ENCODE results near the gene TTLL6. TPM values are rescaled to one million over a fixed set of nuclear protein-coding genes. Genes with fewer than 3 reads are reported as not detected.
"Not testable (repeated sequence)": the region's sequence is repeated elsewhere in the genome, so short reads cannot be mapped to it uniquely, and the experiment has no call there.

Gene TTLL6
- total and polyA plus RNA-seq, 4 donors, result 0.02 to 0.08 TPM; not detected in 2

GRCh38 chr17:48825446-48826381 lies 8.7 kb upstream of the TTLL6 start:
- 88% methylated on average over 11 of the region's 11 CpGs for WGBS
- no peak for DNase-seq (ENCODE audit: low spot score)

GRCh38 chr17:48820936-48821335 lies 3.9 kb upstream of the TTLL6 start:
- H3K36me3 ChIP-seq (ENCODE audit: control insufficient read depth in 4 of 4, insufficient read depth in 3 of 4, low read depth in 1 of 4, low read length in 3 of 4); H3K27ac ChIP-seq (ENCODE audit: low read depth in 1 of 2, low read length in 2 of 2); H3K27me3 ChIP-seq (ENCODE audit: control insufficient read depth in 4 of 4, insufficient read depth in 4 of 4, low read length in 3 of 4); H3K9ac ChIP-seq (ENCODE audit: low read depth in 1 of 2, low read length in 2 of 2); H3K4me3 ChIP-seq (ENCODE audit: low read depth in 1 of 3, low read length in 3 of 3); H3K9me3 ChIP-seq (ENCODE audit: control insufficient read depth in 4 of 4, low read length in 3 of 4); DNase-seq (ENCODE audit: low spot score): not testable (repeated sequence)
- H3K4me1 ChIP-seq (ENCODE audit: control insufficient read depth in 4 of 4, insufficient read depth in 4 of 4, low read length in 3 of 4), result peaks cover 0 to 12% (median 9%) of the 10 kb centered on the region in 4 donors
- 81% methylated on average over 6 of the region's 6 CpGs for WGBS

More at GRCh38 chr17:48825446-48826381, 8.7 kb upstream of the TTLL6 start:
- no peak overlapping the region for H3K9ac ChIP-seq (ENCODE audit: low read depth in 1 of 2, low read length in 2 of 2)
- H3K4me1 ChIP-seq (ENCODE audit: control insufficient read depth in 4 of 4, insufficient read depth in 4 of 4, low read length in 3 of 4), result no peaks in the 10 kb centered on the region
- no peaks in the 10 kb centered on the region for H3K36me3 ChIP-seq (ENCODE audit: control insufficient read depth in 4 of 4, insufficient read depth in 3 of 4, low read depth in 1 of 4, low read length in 3 of 4)
- H3K9me3 ChIP-seq (ENCODE audit: control insufficient read depth in 4 of 4, low read length in 3 of 4), result no peaks in the 10 kb centered on the region
- no peaks in the 10 kb centered on the region for H3K27me3 ChIP-seq (ENCODE audit: control insufficient read depth in 4 of 4, insufficient read depth in 4 of 4, low read length in 3 of 4)
- H3K4me3 ChIP-seq (ENCODE audit: low read depth in 1 of 3, low read length in 3 of 3), result no peak overlapping the region
- H3K27ac ChIP-seq (ENCODE audit: low read depth in 1 of 2, low read length in 2 of 2), result no peak overlapping the region
- TF ChIP-seq GABPA (IDR thresholded peaks at IDR 0.05 in 1 of 2, conservative IDR thresholded peaks at IDR 0.05 in 1 of 2) (no peak), RAD21 (IDR thresholded peaks at IDR 0.05) (no peak), NR2F2 (IDR thresholded peaks at IDR 0.05) (no peak), HNF4G (IDR thresholded peaks at IDR 0.05) (no peak), REST (IDR thresholded peaks at IDR 0.05) (no peak), ATF3 (IDR thresholded peaks at IDR 0.05) (no peak), YY1 (IDR thresholded peaks at IDR 0.05) (no peak), MAX (IDR thresholded peaks at IDR 0.05) (no peak), TAF1 (conservative IDR thresholded peaks at IDR 0.05) (no peak), SP1 (IDR thresholded peaks at IDR 0.05) (no peak), CTCF (IDR thresholded peaks at IDR 0.05; ENCODE audit: low read depth, low read length, missing input control) (no peak), FOXA1 (IDR thresholded peaks at IDR 0.05) (no peak), JUND (IDR thresholded peaks at IDR 0.05) (no peak), ZBTB33 (IDR thresholded peaks at IDR 0.05) (no peak), RXRA (IDR thresholded peaks at IDR 0.05) (no peak), FOXA2 (IDR thresholded peaks at IDR 0.05) (no peak), HNF4A (conservative IDR thresholded peaks at IDR 0.05) (no peak)
